Left colon (tissue), 2 donors: ENCODE results near the gene FSTL1. TPM values are rescaled to one million over a fixed set of nuclear protein-coding genes. Genes with fewer than 3 reads are reported as not detected.
A peak's percentile ranks its signal among the peaks of the same experiment; 100 is the strongest.

Experiments
- ATAC-seq: fragments of 200-7000 bp; cut with Tn5 transposase; one replicate; pipeline ENCODE4 v1.9.1; 2020; ENCODE audit warnings: mild to moderate bottlenecking, moderate library complexity
- DNase-seq, 2 donors: peaks; one replicate each; pipeline ENCODE4 v3.0.0-alpha.2; 2020
- intact Hi-C, 2 donors: fragments of 100-400 bp; cut with DNase I in 1 of 2; cut with micrococcal nuclease in 1 of 2; formaldehyde crosslinking; loops; one replicate each; pipeline versions ENCODE4 v1.11.2 to v1.14.0; 2022; cut with DNase I, micrococcal nuclease
- total RNA-seq, 2 donors: library from RNA; stranded (reverse); fragmentation: NEBNext Ultra II Directional; extraction: Animal tissue kit (Norgen Biotek cat#: 25700); gene quantifications; one replicate each; pipeline ENCODE4 v1.2.1, GENCODE V29; 2021
- donor health status: DM: no; HTN: no; CAD: no.
- donor health status: DM: yes; HTN: yes; CAD: no.

FSTL1 gene
- total RNA-seq, 2 donors from 2014 or later = 34.4 to 61.7 TPM

- intact Hi-C loops = no loop called here
- no peak for DNase-seq
- ATAC-seq = no peak
Observed at GRCh38 chr3:120470870-120471269, 20.1 kb upstream of the FSTL1 start.

GRCh38 chr3:120469882-120470301 is 19.1 kb upstream of the FSTL1 start:
- intact Hi-C loops = no loop called here
- no peak for ATAC-seq
- DNase-seq = no peak

GRCh38 chr3:120469440-120469839 is 18.6 kb upstream of the FSTL1 start:
- no peak for ATAC-seq
- DNase-seq = no peak
- intact Hi-C loops = no loop called here

- ATAC-seq = no peak
- intact Hi-C loops = no loop called here
- DNase-seq = no peak
Observed at GRCh38 chr3:120468635-120469295, 18.0 kb upstream of the FSTL1 start.

DNA sequence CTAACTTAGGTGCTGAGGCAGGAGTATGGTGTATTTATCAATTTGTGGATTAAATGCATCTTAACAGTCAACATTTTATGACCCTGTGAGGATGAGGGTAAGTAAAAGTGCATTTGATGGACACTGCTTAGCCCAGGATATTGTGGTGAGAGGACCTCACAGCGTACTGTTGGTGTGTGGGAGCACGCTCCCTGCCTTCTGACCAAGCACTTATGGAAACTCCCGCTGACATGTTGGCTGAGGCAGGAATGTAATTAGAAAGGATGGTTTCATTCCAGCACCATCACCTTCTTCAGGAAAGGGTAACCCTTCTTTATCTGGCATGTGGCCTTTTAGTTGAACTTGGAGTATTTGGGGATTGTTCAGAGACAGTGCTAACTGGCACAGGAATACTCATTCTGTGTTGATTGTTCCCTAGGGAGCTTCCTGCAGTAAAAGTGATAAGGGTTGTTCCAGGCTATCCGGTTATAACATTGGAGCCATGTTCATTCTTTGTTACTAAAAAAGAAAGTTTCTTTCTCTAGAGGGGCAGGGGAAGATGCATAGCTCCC is 11.7 kb upstream of the FSTL1 start:
- ATAC-seq (no peak), DNase-seq (no peak)
- intact Hi-C loops = no loop called here

- intact Hi-C loops = no loop called here
- no peak for ATAC-seq
- no peak for DNase-seq
Observed at GRCh38 chr3:120461416-120461815, 10.6 kb upstream of the FSTL1 start.

DNA sequence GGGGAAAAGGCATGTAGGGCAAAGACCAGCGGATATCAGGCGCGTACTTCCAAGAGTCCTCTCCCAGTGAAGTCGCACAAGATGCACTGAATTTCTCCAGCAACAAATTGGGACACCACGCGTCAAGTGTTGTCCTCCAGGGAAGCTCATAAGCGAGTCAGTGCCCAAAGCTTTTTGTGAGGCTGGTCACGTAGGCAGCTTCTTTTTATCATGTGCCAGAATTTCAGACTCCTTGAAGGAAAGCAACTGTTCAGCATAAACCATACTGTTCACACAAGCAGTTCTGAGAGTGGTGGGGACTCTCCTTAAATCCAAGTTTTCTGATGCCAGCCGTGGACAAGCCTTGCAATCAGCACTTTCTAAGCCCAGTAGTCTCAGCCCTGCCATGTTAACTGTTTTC is 10.1 kb upstream of the FSTL1 start:
- intact Hi-C loops = no loop called here
- ATAC-seq (no peak), DNase-seq (no peak)

- intact Hi-C loops = no loop called here
- DNase-seq (no peak), ATAC-seq (no peak)
Observed at GRCh38 chr3:120460181-120460790, 9.5 kb upstream of the FSTL1 start.

- intact Hi-C loops = no loop called here
- ATAC-seq (no peak), DNase-seq (no peak)
Observed at GRCh38 chr3:120459196-120459595, 8.4 kb upstream of the FSTL1 start.

- ATAC-seq = no peak
- DNase-seq = no peak
- intact Hi-C loops = no loop called here
Observed at GRCh38 chr3:120457827-120458226, 7.0 kb upstream of the FSTL1 start.

GRCh38 chr3:120454076-120454689 is 3.4 kb upstream of the FSTL1 start:
- ATAC-seq (peak; percentile 89), DNase-seq (no peak)
- intact Hi-C loops = no loop called here

- DNase-seq = no peak
- intact Hi-C loops = no loop called here
- no peak for ATAC-seq
Observed at GRCh38 chr3:120452816-120453215, 2.0 kb upstream of the FSTL1 start.

DNA sequence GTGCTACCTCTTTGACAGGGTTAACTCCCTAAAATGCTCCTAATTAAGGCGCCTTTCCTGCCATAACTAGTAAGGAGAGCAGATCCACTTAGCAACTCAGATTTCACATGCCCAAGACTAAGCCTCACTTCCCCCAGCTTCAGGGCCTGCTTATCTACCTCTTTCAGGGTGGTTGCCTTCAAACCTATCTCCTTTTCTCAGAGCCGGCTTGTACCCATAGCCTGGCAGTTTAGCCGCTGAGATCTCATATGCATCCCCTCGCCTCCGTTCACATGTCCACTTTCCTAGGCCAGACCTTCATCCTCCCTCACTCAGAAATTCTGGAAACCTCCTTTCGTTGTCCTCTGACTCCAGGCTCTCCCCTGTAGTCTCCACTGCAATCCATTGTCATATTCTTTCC is 1.0 kb upstream of the FSTL1 start:
- ATAC-seq (no peak), DNase-seq (no peak)
- intact Hi-C loops = no loop called here

DNA sequence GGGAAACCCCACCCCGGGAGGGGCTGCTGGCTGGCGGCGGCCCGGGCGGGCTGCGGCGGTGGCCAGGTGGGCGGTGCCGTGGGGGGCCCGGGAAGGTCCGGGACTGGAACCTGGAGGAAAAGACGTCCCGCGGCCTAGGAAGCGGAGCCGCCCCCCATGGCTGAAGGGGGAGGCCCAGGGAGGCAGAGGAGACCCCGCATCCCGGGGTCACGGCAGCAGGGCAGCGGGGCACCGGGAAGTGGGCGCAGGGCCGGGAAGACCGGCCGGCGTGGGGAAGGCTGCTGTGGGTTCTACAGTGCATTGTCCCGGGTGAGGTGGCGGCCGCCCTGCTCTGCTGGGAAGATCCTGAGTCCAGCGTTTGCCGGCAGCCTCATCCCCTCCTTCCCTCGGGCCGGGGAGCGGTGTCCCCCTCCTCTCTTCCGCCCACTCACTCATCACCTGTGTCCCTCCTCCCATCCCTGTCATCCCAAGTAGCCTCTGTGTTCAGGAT is 525 bp upstream of the FSTL1 start:
- ATAC-seq (no peak), DNase-seq (no peak)
- intact Hi-C loops = no loop called here

- no peak for DNase-seq
- intact Hi-C loops = no loop called here
- peak; percentile 27 for ATAC-seq
Observed at GRCh38 chr3:120449701-120450599, 842 bp downstream of the FSTL1 start.

GRCh38 chr3:120449251-120449650 is 1.5 kb downstream of the FSTL1 start:
- intact Hi-C loops = no loop called here
- DNase-seq (no peak), ATAC-seq (no peak)

DNA sequence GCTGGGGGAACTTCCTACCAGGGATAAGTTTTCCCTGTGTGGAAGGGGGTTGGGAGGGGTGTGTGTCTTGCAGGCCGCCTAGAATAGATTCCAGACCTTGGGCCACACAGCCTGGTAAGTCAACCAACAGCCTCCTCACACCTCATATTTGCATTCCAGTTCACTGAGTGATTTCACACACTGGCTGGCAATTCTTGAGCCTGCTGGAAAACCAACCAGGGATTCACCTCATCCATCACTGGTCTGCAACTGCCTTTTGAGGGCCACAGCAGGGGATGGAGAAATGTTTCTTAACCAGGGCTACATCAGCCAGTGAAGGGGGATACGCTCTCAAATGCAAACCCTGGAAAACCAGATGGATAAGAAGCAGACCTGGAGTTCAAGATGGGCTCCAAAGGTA is 2.0 kb downstream of the FSTL1 start:
- intact Hi-C loops = no loop called here
- no peak for ATAC-seq
- no peak for DNase-seq

- intact Hi-C loops = no loop called here
- DNase-seq (no peak), ATAC-seq (no peak)
Observed at GRCh38 chr3:120446891-120447668, 3.7 kb downstream of the FSTL1 start.
